ENCODE results near the gene WWC2.

Gene WWC2

GRCh38 chr4:183132081-183132480, 33.0 kb downstream of the WWC2 start:
- Histone ChIP-seq H3K4me3 (replicated peaks; ENCODE audit: insufficient read depth, low read length) (no peak overlapping the region), H3K27ac (replicated peaks) (no peak overlapping the region), H3K27me3 (ENCODE audit: insufficient read depth, poor library complexity, severe bottlenecking) (peaks cover 3% of the 10 kb centered on the region)
- no peak for DNase-seq (ENCODE audit: low read depth in 1 of 2, low spot score in 1 of 2)
- no peak for TF ChIP-seq POLR2AphosphoS5 (IDR thresholded peaks at IDR 0.05; ENCODE audit: low read depth)
- no peak for TF ChIP-seq CTCF (IDR thresholded peaks at IDR 0.05; ENCODE audit: insufficient read depth, low read length)
- TF ChIP-seq SPI1 (IDR thresholded peaks at IDR 0.05; ENCODE audit: borderline replicate concordance, low read depth), result no peak
- TF ChIP-seq REST (IDR thresholded peaks at IDR 0.05; ENCODE audit: insufficient replicate concordance, low read depth), result no peak
- TF ChIP-seq GABPA (IDR thresholded peaks at IDR 0.05; ENCODE audit: low read depth), result no peak

- H3K27ac ChIP-seq (replicated peaks), result no peak overlapping the region
- peaks cover 3% of the 10 kb centered on the region for H3K27me3 ChIP-seq (ENCODE audit: insufficient read depth, poor library complexity, severe bottlenecking)
- DNase-seq (ENCODE audit: low read depth in 1 of 2, low spot score in 1 of 2), result no peak
- H3K4me3 ChIP-seq (replicated peaks; ENCODE audit: insufficient read depth, low read length), result no peak overlapping the region
- TF ChIP-seq POLR2AphosphoS5 (IDR thresholded peaks at IDR 0.05; ENCODE audit: low read depth), result no peak
- TF ChIP-seq CTCF (IDR thresholded peaks at IDR 0.05; ENCODE audit: insufficient read depth, low read length), result no peak
- no peak for TF ChIP-seq GABPA (IDR thresholded peaks at IDR 0.05; ENCODE audit: low read depth)
- TF ChIP-seq SPI1 (IDR thresholded peaks at IDR 0.05; ENCODE audit: borderline replicate concordance, low read depth), result no peak
- no peak for TF ChIP-seq REST (IDR thresholded peaks at IDR 0.05; ENCODE audit: insufficient replicate concordance, low read depth)
Observed at GRCh38 chr4:183132865-183133264, 33.8 kb downstream of the WWC2 start.

DNA sequence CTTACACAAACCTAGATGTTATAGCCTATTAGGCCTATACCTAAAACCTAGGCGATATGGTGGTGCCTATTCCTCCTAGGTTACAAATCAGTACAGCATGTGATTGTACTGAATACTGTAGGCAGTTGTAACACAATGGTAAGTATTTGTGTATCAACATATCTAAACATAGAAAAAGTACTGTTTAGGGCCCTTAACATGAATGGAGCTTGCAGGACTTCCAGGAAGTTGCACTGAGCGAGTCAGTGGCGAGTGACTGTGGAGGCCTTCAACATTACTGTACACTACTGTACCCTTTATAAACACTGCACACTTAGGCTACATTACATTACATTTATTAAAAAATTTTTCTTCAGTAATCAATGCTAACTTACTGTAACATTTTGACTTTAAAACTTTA, 37.8 kb downstream of the WWC2 start:
- no peak for DNase-seq (ENCODE audit: low read depth in 1 of 2, low spot score in 1 of 2)
- H3K27me3 ChIP-seq (ENCODE audit: insufficient read depth, poor library complexity, severe bottlenecking), result peaks cover 3% of the 10 kb centered on the region
- no peak overlapping the region for H3K4me3 ChIP-seq (replicated peaks; ENCODE audit: insufficient read depth, low read length)
- TF ChIP-seq SPI1 (IDR thresholded peaks at IDR 0.05; ENCODE audit: borderline replicate concordance, low read depth), result no peak
- TF ChIP-seq GABPA (IDR thresholded peaks at IDR 0.05; ENCODE audit: low read depth), result no peak
- no peak for TF ChIP-seq CTCF (IDR thresholded peaks at IDR 0.05; ENCODE audit: insufficient read depth, low read length)
- TF ChIP-seq REST (IDR thresholded peaks at IDR 0.05; ENCODE audit: insufficient replicate concordance, low read depth), result no peak
- TF ChIP-seq POLR2AphosphoS5 (IDR thresholded peaks at IDR 0.05; ENCODE audit: low read depth), result no peak
- H3K27ac ChIP-seq (replicated peaks), result no peak overlapping the region

Measured in HL-60 (cell line).